A673 (cell line): Measurements from ENCODE around the gene B4GALT3. TPM values are rescaled to one million over a fixed set of nuclear protein-coding genes. Genes with fewer than 3 reads are reported as not detected.

Experiments
- BruUV-seq: library from RNA; stranded (reverse); fragments of 400-500 nt; replicated peaks from 2 replicates; lab custom pipeline; 2021; lab: Mats Ljungman, UMichigan
- CTCF ChIA-PET: fragments of 300-600 bp; sonication (Branson Sonifier 250); formaldehyde crosslinking; loops from one replicate; lab custom pipeline; 2022; ENCODE audit warnings: antibody characterized with exemption; lab: Charles Lee
- POLR2A ChIA-PET: fragments of 300-600 bp; sonication (Branson Sonifier 250); formaldehyde crosslinking; loops from one replicate; lab custom pipeline; 2022; ENCODE audit warnings: antibody characterized with exemption; ENCODE audit not compliant: low non-redundant PET; lab: Charles Lee
- DNase-seq: peaks from one replicate; pipeline ENCODE4 v3.0.0-alpha.2; 2015; ENCODE audit warnings: low spot score
- H3K27ac ChIP-seq: fragments of 200-600 bp; sonication (generic); 2 replicates; pipeline ENCODE4 v1.5.1; 2016; ENCODE audit warnings: mixed run types, low read depth, mild to moderate bottlenecking, mixed read lengths, antibody characterized with exemption, low read length; ENCODE audit not compliant: poor library complexity, severe bottlenecking
- H3K27me3 ChIP-seq: fragments of 200-600 bp; sonication (generic); replicated peaks from 2 replicates; pipeline ENCODE4 v1.6.1; 2017; ENCODE audit warnings: mixed run types, low read depth, mild to moderate bottlenecking, mixed read lengths, antibody characterized with exemption, low read length; ENCODE audit not compliant: insufficient read depth, poor library complexity
- H3K36me3 ChIP-seq: fragments of 200-600 bp; sonication (generic); 2 replicates; pipeline ENCODE4 v1.6.1; 2016; ENCODE audit warnings: mixed run types, mild to moderate bottlenecking, mixed read lengths, antibody characterized with exemption, low read length; ENCODE audit not compliant: insufficient read depth, poor library complexity, severe bottlenecking
- H3K4me1 ChIP-seq: fragments of 200-600 bp; sonication (generic); 2 replicates; pipeline ENCODE4 v1.6.1; 2017; ENCODE audit warnings: mixed run types, mild to moderate bottlenecking, mixed read lengths, antibody characterized with exemption, low read length; ENCODE audit not compliant: insufficient read depth, poor library complexity, severe bottlenecking
- H3K4me3 ChIP-seq: fragments of 200-600 bp; sonication (generic); 2 replicates; pipeline ENCODE4 v1.5.1; 2016; ENCODE audit warnings: low read depth, mixed run types, mild to moderate bottlenecking, mixed read lengths, low read length; ENCODE audit not compliant: poor library complexity, severe bottlenecking
- H3K9me3 ChIP-seq: fragments of 200-600 bp; sonication (generic); 2 replicates; pipeline ENCODE4 v1.6.1; 2016; ENCODE audit warnings: mixed run types, low read depth, mild to moderate bottlenecking, mixed read lengths, antibody characterized with exemption, low read length; ENCODE audit not compliant: poor library complexity, severe bottlenecking
- CTCF ChIP-seq: fragments of 300-800, 200-600 bp; sonication (generic); conservative IDR thresholded peaks from 2 replicates; pipeline ENCODE4 v1.5.1; 2017; ENCODE audit warnings: low read depth, mild to moderate bottlenecking, antibody characterized with exemption, low read length, moderate library complexity, mixed read lengths
- EZH2 ChIP-seq: fragments of 200-600 bp; sonication (generic); IDR thresholded peaks from 2 replicates; pipeline ENCODE4 v1.6.1; 2017; ENCODE audit warnings: borderline replicate concordance, low read depth, mild to moderate bottlenecking, mixed read lengths, antibody characterized with exemption, low read length; ENCODE audit not compliant: poor library complexity, severe bottlenecking
- intact Hi-C: fragments of 100-400 bp; cut with micrococcal nuclease; formaldehyde crosslinking; loops from one replicate; pipeline ENCODE4 v1.10.0; 2022; ENCODE audit not compliant: unreplicated experiment
- total RNA-seq: library from RNA; stranded (reverse); gene quantifications from 2 replicates; pipeline ENCODE4 v1.2.3, GENCODE V29; 2021

Gene B4GALT3
- total RNA-seq, 1 experiment from 2014 or later: 55.1 TPM

GRCh38 chr1:161130266-161130665 is 47.0 kb downstream of the B4GALT3 start:
- no peak for DNase-seq
- H3K36me3 ChIP-seq: peaks cover 45% of the 10 kb centered on the region
- ChIA-PET CTCF (no interaction called here), POLR2A (no interaction called here)
- TF ChIP-seq EZH2 (no peak), CTCF (no peak)
- no peaks in the 10 kb centered on the region for H3K9me3 ChIP-seq
- peaks cover 15% of the 10 kb centered on the region for H3K4me1 ChIP-seq
- no peak overlapping the region for H3K27ac ChIP-seq
- intact Hi-C loops: no loop called here
- no peaks in the 10 kb centered on the region for H3K27me3 ChIP-seq
- no peak overlapping the region for H3K4me3 ChIP-seq
- BruUV-seq: no TSS peak

DNA sequence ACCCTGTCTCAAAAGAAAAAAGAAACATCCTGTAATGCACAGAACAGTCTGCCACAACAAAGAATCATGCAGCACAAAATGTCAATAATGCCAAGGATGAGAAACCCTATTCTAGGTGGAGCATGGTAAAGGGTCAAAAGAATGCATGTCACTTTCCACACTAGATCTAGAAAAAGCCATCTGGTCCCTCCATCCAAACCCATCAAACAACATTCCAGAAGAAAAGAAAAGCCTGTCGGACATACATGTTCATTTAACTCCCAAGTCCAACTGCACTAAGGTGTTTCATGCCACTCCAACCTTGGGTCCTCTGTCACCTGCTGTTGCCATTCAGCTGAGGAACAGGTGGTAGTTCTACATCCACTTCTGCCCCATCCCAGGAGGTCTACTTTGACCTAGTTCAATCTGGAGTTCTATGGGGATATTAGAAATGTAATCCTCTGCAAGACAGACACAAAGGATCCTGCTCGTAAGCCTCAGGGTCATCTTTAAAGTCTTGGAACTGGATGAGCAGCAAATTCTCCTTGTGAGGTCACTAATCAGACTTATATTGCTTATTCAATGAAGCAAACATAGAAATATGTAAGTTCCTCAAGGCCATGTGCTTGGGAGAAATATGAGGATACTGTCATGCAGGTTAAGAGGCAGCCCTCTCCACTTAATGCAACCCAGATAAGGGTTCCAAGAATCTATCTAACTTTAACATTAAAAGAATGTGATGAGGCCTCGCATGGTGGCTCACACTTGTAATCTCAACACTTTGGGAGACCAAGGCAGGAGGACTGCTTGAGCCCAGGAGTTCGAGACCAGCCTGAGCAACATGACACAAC is 48.5 kb downstream of the B4GALT3 start:
- Histone ChIP-seq H3K36me3 (peaks cover 53% of the 10 kb centered on the region), H3K4me3 (no peak overlapping the region), H3K4me1 (peaks cover 14% of the 10 kb centered on the region), H3K27me3 (no peaks in the 10 kb centered on the region), H3K27ac (no peak overlapping the region), H3K9me3 (no peaks in the 10 kb centered on the region)
- intact Hi-C loops: no loop called here
- DNase-seq: no peak
- TF ChIP-seq EZH2 (no peak), CTCF (no peak)
- ChIA-PET POLR2A (no interaction called here), CTCF (no interaction called here)
- no TSS peak for BruUV-seq

DNA sequence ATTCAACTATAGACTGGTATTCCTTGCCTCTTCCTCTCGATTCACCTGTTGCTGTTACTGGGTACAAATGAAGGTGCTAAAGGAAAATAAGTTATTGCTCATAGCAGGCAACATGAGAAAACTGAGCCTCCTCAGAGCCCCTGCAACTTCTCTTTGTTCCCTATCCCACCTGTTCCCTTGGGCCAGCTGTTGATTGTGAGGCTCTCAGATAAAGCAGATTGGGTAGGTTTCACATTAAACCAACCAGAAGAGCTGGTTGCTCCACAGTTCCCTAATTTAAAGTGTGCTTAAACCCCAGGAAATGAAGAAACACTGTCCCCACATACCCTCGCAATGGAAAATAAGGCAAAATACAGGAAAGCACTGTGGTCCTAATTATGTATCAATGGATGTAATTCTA is 49.7 kb downstream of the B4GALT3 start:
- DNase-seq: no peak
- TF ChIP-seq CTCF (no peak), EZH2 (no peak)
- Histone ChIP-seq H3K27me3 (no peaks in the 10 kb centered on the region), H3K36me3 (peaks cover 65% of the 10 kb centered on the region), H3K9me3 (no peaks in the 10 kb centered on the region), H3K27ac (no peak overlapping the region), H3K4me1 (peaks cover 11% of the 10 kb centered on the region), H3K4me3 (no peak overlapping the region)
- intact Hi-C loops: no loop called here
- no TSS peak for BruUV-seq
- CTCF ChIA-PET: interaction anchor here (0.6 kb wide), 1 partner anchor 30 kb away, joined by 3 read pairs; the partner anchor contains the start of gene KLHDC9
- POLR2A ChIA-PET: no interaction called here
